Karpas-422 (cell line): ENCODE data around the gene MRC2. TPM values are rescaled to one million over a fixed set of nuclear protein-coding genes. Genes with fewer than 3 reads are reported as not detected.
A peak's percentile ranks its signal among the peaks of the same experiment; 100 is the strongest.
"Not testable (repeated sequence)": the region's sequence is repeated elsewhere in the genome, so short reads cannot be mapped to it uniquely, and the experiment has no call there.

Experiments used
- DNase-seq: peaks from one replicate; pipeline ENCODE4 v3.0.0-alpha.2; 2015
- H2AFZ ChIP-seq: fragments of 200-600 bp; sonication (generic); 2 replicates; pipeline ENCODE4 v1.6.1; 2014; ENCODE audit warnings: antibody characterized with exemption, low read length, mixed read lengths
- H3K27ac ChIP-seq: fragments of 200-600 bp; sonication (generic); 2 replicates; pipeline ENCODE4 v1.5.1; 2014; ENCODE audit warnings: mild to moderate bottlenecking, low read length, moderate library complexity
- H3K27me3 ChIP-seq: fragments of 200-600 bp; sonication (generic); 2 replicates; pipeline ENCODE4 v1.6.1; 2014; ENCODE audit warnings: low read length, mixed read lengths
- H3K36me3 ChIP-seq: fragments of 200-600 bp; sonication (generic); 2 replicates; pipeline ENCODE4 v1.6.1; 2014; ENCODE audit warnings: low read length, mixed read lengths; ENCODE audit not compliant: insufficient read depth
- H3K4me1 ChIP-seq: fragments of 200-600 bp; sonication (generic); 2 replicates; pipeline ENCODE4 v1.6.1; 2014; ENCODE audit warnings: mild to moderate bottlenecking, low read length, mixed read lengths
- H3K4me2 ChIP-seq: fragments of 200-600 bp; sonication (generic); 2 replicates; pipeline ENCODE4 v1.6.1; 2014; ENCODE audit warnings: low read length, low read depth, mild to moderate bottlenecking; ENCODE audit not compliant: poor library complexity, severe bottlenecking
- H3K4me3 ChIP-seq: fragments of 200-600 bp; sonication (generic); 2 replicates; pipeline ENCODE4 v1.5.1; 2014; ENCODE audit warnings: mild to moderate bottlenecking, antibody characterized with exemption, low read length, mixed read lengths
- H3K79me2 ChIP-seq: fragments of 200-600 bp; sonication (generic); 2 replicates; pipeline ENCODE4 v1.6.1; 2014; ENCODE audit warnings: mild to moderate bottlenecking, low read length, mixed read lengths
- H3K9ac ChIP-seq: fragments of 200-600 bp; sonication (generic); 2 replicates; pipeline ENCODE4 v1.6.0; 2014; ENCODE audit warnings: low read length
- H3K9me2 ChIP-seq: fragments of 200-600 bp; sonication (generic), shearing (Covaris generic); replicated peaks from 2 replicates; pipeline ENCODE4 v1.6.0; 2014; ENCODE audit warnings: mild to moderate bottlenecking, low read length, moderate library complexity; ENCODE audit not compliant: insufficient read depth
- H3K9me3 ChIP-seq: fragments of 300-700, 200-600 bp; sonication (generic); 2 replicates; pipeline ENCODE4 v1.6.1; 2014; ENCODE audit warnings: low read length, mixed read lengths
- H4K20me1 ChIP-seq: fragments of 200-600 bp; sonication (generic); 2 replicates; pipeline ENCODE4 v1.6.1; 2014; ENCODE audit warnings: mild to moderate bottlenecking, antibody characterized with exemption, low read length, low read depth; ENCODE audit not compliant: insufficient read depth
- total RNA-seq: library from RNA; depleted of rRNA; stranded (reverse); fragments of >200 nt; shearing (Covaris generic); gene quantifications from 2 replicates; pipeline ENCODE4 v1.2.3, GENCODE V29; 2014; ENCODE audit warnings: low replicate concordance

The MRC2 gene
- total RNA-seq, 1 experiment from 2014 or later, result 0.26 TPM

DNA sequence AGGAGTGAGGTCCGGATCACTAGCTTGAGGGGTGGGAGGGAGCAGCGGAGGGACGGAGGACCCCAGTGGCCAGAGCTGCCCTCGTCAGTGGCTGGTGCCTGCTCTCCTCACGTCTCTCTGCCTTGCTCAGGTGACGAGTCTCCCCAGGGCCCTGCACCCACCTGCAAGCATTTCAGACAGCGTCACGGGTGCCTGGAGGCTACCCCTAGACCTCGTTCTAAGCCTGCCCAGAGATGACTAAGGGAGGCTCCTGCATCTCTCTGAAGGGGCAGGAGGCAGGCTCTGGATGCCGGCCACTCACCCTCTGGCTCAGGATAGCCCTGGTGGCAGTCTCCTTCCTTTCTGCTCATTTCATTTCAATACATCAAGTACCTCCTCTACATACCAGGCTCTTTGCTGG lies 68.8 kb downstream of the MRC2 start:
- peak; percentile 58 for DNase-seq
- Histone ChIP-seq H3K9me3 (no peaks in the 10 kb centered on the region), H3K79me2 (no peaks in the 10 kb centered on the region), H3K9ac (peak overlapping the region; percentile 29), H2AFZ (no peak overlapping the region), H3K9me2 (no peaks in the 10 kb centered on the region), H3K4me2 (peak overlapping the region; percentile 35), H3K27me3 (no peaks in the 10 kb centered on the region), H3K36me3 (no peaks in the 10 kb centered on the region), H3K4me1 (peaks cover 62% of the 10 kb centered on the region), H4K20me1 (no peaks in the 10 kb centered on the region), H3K27ac (peak overlapping the region; percentile 38; the same call in 1 of the 2 replicates), H3K4me3 (no peak overlapping the region)

DNA sequence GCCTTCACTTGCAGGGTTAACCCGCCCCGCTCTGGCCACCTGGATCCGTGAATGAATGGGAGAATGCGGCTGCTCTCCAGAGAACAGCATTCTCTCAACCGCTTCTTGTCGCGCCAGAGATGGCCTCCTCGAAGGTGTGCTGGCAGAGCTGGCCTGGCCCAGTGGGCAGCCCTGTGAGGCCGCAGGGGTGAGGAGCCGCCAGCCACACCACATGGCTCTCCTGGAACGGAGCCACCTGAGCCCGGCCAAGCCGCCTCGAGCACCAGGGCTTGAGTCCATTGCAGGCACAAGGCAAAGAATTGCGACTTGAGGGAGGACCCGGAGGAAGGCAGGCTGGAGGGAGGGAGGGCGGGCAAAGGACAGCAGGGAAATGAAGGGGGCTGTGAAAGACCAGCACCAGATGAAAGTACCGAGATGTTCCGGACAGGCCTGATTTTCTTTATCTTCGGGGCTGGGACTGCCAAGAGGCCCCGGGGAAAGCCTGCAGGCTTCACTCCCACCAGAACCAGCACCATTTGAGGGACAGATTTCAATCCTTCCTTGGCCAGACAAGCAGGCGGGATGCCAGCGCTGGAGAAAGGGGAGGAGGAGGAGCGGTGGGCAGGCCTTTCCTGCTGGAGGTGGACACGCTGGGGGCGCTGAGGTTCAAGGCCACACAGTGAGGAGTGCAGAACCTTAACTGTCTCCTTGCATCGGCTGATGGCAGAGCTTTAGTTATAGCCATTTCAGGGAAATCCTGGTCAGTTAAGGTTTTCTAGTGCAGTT lies 69.4 kb downstream of the MRC2 start:
- Histone ChIP-seq H3K79me2 (no peaks in the 10 kb centered on the region), H3K9me3 (no peaks in the 10 kb centered on the region), H4K20me1 (no peaks in the 10 kb centered on the region), H3K9me2 (no peaks in the 10 kb centered on the region), H3K36me3 (no peaks in the 10 kb centered on the region), H3K4me2 (no peak overlapping the region), H3K4me1 (peaks cover 62% of the 10 kb centered on the region), H3K9ac (peak overlapping the region; percentile 29), H3K4me3 (no peak overlapping the region), H3K27me3 (no peaks in the 10 kb centered on the region), H3K27ac (peak overlapping the region; percentile 38; the same call in 1 of the 2 replicates), H2AFZ (no peak overlapping the region; the same call in 1 of the 2 replicates)
- no peak for DNase-seq

DNA sequence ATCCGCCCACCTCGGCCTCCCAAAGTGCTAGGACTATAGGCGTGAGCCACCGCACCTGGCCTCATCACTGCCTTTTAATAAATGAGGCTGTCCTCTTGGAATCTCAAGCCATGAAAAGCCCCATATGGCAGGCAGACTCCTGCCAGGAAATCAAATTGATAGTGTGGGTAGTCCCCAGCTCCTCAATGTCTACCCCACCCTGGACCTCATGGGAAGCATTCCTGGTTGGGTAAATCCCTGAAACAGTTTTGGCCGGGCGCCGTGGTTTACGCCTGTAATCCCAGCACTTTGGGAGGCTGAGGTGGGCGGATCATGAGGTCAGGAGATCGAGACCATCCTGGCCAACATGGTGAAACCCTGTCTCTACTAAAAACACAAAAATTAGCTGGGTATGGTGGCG lies 71.0 kb downstream of the MRC2 start:
- not testable (repeated sequence) for H3K27ac ChIP-seq, H3K4me2 ChIP-seq, H3K9ac ChIP-seq, H4K20me1 ChIP-seq, H3K36me3 ChIP-seq, H3K27me3 ChIP-seq, DNase-seq, H2AFZ ChIP-seq, H3K79me2 ChIP-seq, H3K4me3 ChIP-seq, H3K9me3 ChIP-seq, H3K9me2 ChIP-seq
- peaks cover 58% of the 10 kb centered on the region for H3K4me1 ChIP-seq

DNA sequence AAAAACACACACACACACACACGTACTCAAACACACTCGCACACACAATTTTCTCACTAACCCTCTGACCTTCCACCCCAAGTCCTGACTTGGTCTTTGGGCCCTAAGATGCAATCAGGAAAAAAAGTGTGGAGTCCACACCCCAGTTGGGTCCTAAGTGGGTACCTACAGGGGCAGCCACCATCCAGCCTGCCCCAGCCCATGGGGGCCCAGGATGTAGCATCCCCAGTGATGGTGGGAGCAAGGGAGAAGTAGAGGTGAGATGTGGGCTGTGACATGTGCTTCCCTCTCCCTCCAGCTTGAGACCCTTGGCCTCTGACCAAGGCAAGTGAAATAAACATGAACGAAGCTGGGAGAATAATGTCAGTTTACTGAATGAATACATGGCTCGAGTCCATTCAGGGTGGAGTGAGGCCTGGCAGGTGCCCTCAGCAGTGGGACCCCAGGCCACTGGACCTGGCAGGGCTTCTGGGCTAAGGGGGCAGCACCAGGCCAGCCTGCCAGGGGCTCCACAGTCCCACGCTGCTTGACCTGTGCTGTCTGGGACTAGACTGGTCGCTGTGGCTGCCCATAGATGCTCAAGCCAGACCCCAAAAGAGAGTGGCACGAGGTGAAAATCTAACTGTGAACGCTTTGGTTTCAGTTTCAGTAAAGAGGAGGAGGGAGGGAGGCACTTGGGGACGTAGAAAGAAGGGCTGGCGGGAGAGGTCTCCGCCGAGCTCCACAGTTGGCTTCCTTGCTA lies 73.7 kb downstream of the MRC2 start:
- Histone ChIP-seq H3K9ac (peak overlapping the region; percentile 56), H2AFZ (peak overlapping the region; percentile 93), H3K36me3 (no peaks in the 10 kb centered on the region), H3K9me2 (no peaks in the 10 kb centered on the region), H3K4me3 (peak overlapping the region; percentile 35; the same call in 1 of the 2 replicates), H3K4me1 (peaks cover 42% of the 10 kb centered on the region), H3K9me3 (no peaks in the 10 kb centered on the region), H3K4me2 (peak overlapping the region; percentile 51), H3K27ac (no peak overlapping the region), H4K20me1 (no peaks in the 10 kb centered on the region), H3K27me3 (no peaks in the 10 kb centered on the region), H3K79me2 (no peaks in the 10 kb centered on the region)
- DNase-seq, result peak; percentile 64

DNA sequence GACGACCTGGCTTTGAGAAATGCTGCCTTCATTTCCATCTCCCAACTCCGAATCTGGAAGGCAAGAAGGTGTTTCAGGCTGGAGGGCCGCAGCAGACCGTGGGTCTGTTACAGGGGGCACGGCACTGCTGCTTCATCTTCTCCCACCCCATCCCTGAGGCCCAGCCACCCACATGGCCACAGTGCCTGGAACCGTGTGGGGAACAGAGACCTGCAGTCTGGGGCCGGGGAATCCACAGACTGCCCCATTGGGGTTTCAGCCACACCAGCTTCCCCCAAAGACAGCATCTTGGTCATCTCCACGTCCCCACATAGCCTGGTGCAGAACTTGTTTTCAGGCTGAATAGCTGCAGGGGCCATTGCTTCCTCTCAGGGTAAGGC lies 74.2 kb downstream of the MRC2 start:
- Histone ChIP-seq H3K9me2 (no peaks in the 10 kb centered on the region), H3K36me3 (no peaks in the 10 kb centered on the region), H3K9ac (peak overlapping the region; percentile 56), H3K4me3 (peak overlapping the region; percentile 35; the same call in 1 of the 2 replicates), H3K79me2 (no peaks in the 10 kb centered on the region), H3K27me3 (no peaks in the 10 kb centered on the region), H3K27ac (no peak overlapping the region), H3K9me3 (no peaks in the 10 kb centered on the region), H2AFZ (peak overlapping the region; percentile 93), H3K4me2 (peak overlapping the region; percentile 51), H4K20me1 (no peaks in the 10 kb centered on the region), H3K4me1 (peaks cover 36% of the 10 kb centered on the region)
- DNase-seq, result no peak

DNA sequence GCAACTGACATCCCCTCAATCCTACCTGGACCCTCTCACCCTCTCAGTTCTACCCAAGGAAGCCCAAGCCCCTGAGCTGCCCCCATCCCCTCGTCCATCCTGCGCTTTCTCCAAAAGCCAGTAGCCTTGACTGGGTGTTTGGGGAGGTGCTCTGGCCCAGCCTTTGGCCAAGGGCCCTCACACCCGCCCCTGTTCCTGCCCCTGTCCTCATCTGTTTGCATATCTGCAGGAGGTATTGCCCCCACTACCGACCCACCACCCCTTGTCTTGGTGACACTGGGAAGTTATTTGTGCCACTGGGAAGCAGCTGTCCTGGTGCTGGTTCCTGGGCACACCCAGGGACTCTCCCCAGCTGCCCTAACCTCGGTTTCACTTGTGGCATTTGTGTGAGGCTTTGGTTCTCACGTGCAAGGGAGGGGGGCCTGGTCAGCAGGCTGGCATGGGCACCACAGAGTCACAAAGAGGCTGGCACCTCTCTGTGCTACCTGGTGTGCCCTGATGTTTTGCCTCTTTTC lies 75.3 kb downstream of the MRC2 start:
- H3K4me1 ChIP-seq, result peaks cover 27% of the 10 kb centered on the region
- no peak overlapping the region for H3K4me3 ChIP-seq
- no peaks in the 10 kb centered on the region for H3K9me2 ChIP-seq
- H3K79me2 ChIP-seq, result no peaks in the 10 kb centered on the region
- no peak overlapping the region for H2AFZ ChIP-seq
- H3K9ac ChIP-seq, result 0 out of 2 replicates have a peak overlapping the region, but pooled peaks have one; percentile 11
- no peaks in the 10 kb centered on the region for H3K36me3 ChIP-seq
- peak overlapping the region; percentile 17 for H3K4me2 ChIP-seq
- H3K27me3 ChIP-seq, result no peaks in the 10 kb centered on the region
- no peak for DNase-seq
- H3K9me3 ChIP-seq, result no peaks in the 10 kb centered on the region
- H4K20me1 ChIP-seq, result no peaks in the 10 kb centered on the region
- no peak overlapping the region for H3K27ac ChIP-seq

DNA sequence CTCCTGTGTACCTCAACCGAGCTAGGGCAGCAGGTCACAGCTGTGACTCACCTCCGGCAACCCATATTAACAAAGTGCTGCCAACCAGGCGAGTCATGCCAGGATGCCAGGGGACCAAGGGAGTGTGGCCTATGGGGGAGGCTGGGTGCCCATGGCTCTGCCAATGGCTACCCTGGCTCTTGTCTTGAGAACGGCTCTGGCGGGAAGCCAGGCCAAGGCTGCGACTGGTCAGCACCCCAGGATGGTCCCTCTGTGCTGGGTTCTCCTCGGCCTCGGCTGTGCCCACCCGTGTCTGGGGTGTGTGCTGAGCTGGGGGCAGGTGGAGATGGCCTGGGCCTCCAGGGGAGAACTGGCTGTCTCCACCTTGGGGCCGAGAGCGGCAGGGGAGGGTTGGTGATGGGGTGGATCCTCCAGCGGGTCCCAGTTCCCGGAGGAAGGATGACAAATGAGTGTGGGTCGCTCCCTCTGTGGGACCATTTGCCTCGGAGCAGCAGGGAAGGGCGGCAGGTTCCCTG lies 75.8 kb downstream of the MRC2 start:
- Histone ChIP-seq H3K4me2 (peak overlapping the region; percentile 17), H3K36me3 (no peaks in the 10 kb centered on the region), H3K79me2 (no peaks in the 10 kb centered on the region), H2AFZ (no peak overlapping the region), H3K27me3 (no peaks in the 10 kb centered on the region), H3K27ac (no peak overlapping the region), H4K20me1 (no peaks in the 10 kb centered on the region), H3K4me1 (peaks cover 25% of the 10 kb centered on the region), H3K4me3 (no peak overlapping the region), H3K9me2 (no peaks in the 10 kb centered on the region), H3K9me3 (no peaks in the 10 kb centered on the region), H3K9ac (0 out of 2 replicates have a peak overlapping the region, but pooled peaks have one; percentile 11)
- no peak for DNase-seq
